Mesendoderm (in vitro differentiated cells): ENCODE measurements around the gene AKR1C4. TPM values are rescaled to one million over a fixed set of nuclear protein-coding genes. Genes with fewer than 3 reads are reported as not detected.

Experiments used
- DNase-seq: peaks from one replicate; pipeline ENCODE4 v3.0.0; 2013
- H2AK5ac ChIP-seq: 2 replicates; pipeline ENCODE4 v1.6.1; 2013; ENCODE audit warnings: low read length, inconsistent platforms
- H2BK120ac ChIP-seq: 2 replicates; pipeline ENCODE4 v1.6.1; 2013; ENCODE audit warnings: low read depth, mild to moderate bottlenecking, low read length, moderate library complexity, mixed read lengths
- H2BK15ac ChIP-seq: replicated peaks from 2 replicates; pipeline ENCODE4 v1.6.1; 2013; ENCODE audit warnings: low read depth, mild to moderate bottlenecking, moderate library complexity
- H2BK5ac ChIP-seq: 2 replicates; pipeline ENCODE4 v1.6.1; 2013; ENCODE audit warnings: low read length, inconsistent platforms
- H3K18ac ChIP-seq: 2 replicates; pipeline ENCODE4 v1.6.1; 2013; ENCODE audit warnings: mild to moderate bottlenecking, low read length, mixed read lengths
- H3K23ac ChIP-seq: one replicate; pipeline ENCODE4 v1.6.1; 2013; ENCODE audit warnings: low read length
- H3K27ac ChIP-seq: 2 replicates; pipeline ENCODE4 v1.5.1; 2013; ENCODE audit warnings: low read depth, mild to moderate bottlenecking, inconsistent platforms, low read length, moderate library complexity
- H3K27me3 ChIP-seq: 2 replicates; pipeline ENCODE4 v1.6.1; 2013; ENCODE audit warnings: low read length, control low read depth, mild to moderate bottlenecking, inconsistent platforms; ENCODE audit not compliant: insufficient read depth, poor library complexity
- H3K36me3 ChIP-seq: 2 replicates; pipeline ENCODE4 v1.6.1; 2013; ENCODE audit warnings: low read length, inconsistent platforms; ENCODE audit not compliant: control insufficient read depth, insufficient read depth
- H3K4ac ChIP-seq: one replicate; pipeline ENCODE4 v1.6.1; 2013; ENCODE audit warnings: low read depth, mild to moderate bottlenecking, low read length, moderate library complexity
- H3K4me1 ChIP-seq: 2 replicates; pipeline ENCODE4 v1.6.1; 2013; ENCODE audit warnings: low read depth, low read length, inconsistent platforms; ENCODE audit not compliant: control insufficient read depth
- H3K4me2 ChIP-seq: 2 replicates; pipeline ENCODE4 v1.6.1; 2013; ENCODE audit warnings: low read length
- H3K4me3 ChIP-seq: 2 replicates; pipeline ENCODE4 v1.5.1; 2013; ENCODE audit warnings: mild to moderate bottlenecking, low read length
- H3K56ac ChIP-seq: one replicate; pipeline ENCODE4 v1.6.1; 2013; ENCODE audit warnings: low read length
- H3K79me1 ChIP-seq: 2 replicates; pipeline ENCODE4 v1.6.1; 2013; ENCODE audit warnings: low read length, inconsistent platforms
- H3K79me2 ChIP-seq: 2 replicates; pipeline ENCODE4 v1.6.1; 2013; ENCODE audit warnings: mild to moderate bottlenecking, low read length; ENCODE audit not compliant: control insufficient read depth, insufficient read depth
- H3K9ac ChIP-seq: 2 replicates; pipeline ENCODE4 v1.6.1; 2013; ENCODE audit warnings: low read length, inconsistent platforms
- H4K5ac ChIP-seq: one replicate; pipeline ENCODE4 v1.6.1; 2013; ENCODE audit warnings: low read length
- H4K8ac ChIP-seq: one replicate; pipeline ENCODE4 v1.6.1; 2013; ENCODE audit warnings: low read depth, mild to moderate bottlenecking, control low read depth, low read length, moderate library complexity
- WGBS: extraction: QIAGEN DNeasy Blood & Tissue Kit; methylation state at CpG from one replicate; pipeline ENCODE4 v1.1.7; 2013; ENCODE audit warnings: low lambda C conversion rate, missing lambda C conversion rate; ENCODE audit not compliant: insufficient coverage; ENCODE audit errors: extremely low coverage; 5-methylcytosine and 5-hydroxymethylcytosine counted together
- polyA plus RNA-seq, 2 experiments: library from polyadenylated mRNA; stranded (reverse); fragments of 200-250 nt; gene quantifications; one replicate each; pipeline ENCODE4 v1.2.3, GENCODE V29; 2013

Gene AKR1C4
- polyA plus RNA-seq (2013, experiment 1 of 2), result not detected
- polyA plus RNA-seq (2013, experiment 2 of 2), result not detected

DNA sequence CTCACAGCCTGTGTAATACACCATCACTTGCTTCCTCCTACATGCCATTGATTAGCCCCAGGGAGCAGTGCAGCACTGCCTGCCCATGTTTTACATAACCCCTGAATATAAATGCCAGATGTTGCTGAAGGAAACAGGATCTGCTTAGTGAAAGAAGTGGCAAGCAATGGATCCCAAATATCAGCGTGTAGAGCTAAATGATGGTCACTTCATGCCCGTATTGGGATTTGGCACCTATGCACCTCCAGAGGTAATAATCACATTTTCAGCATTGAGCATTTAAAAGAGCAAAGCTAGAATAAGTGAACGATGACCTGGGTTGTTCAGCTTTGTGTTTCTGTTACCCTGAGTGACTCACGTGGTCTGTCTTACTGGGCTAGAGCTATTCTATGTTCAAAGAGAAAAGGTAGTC is at the start of gene AKR1C4:
Gene AKR1C4 (plus strand): TSS at position 136 of the 412 bp plus-strand sequence. CDS start 31 bp downstream, at position 167.
- WGBS, result no CpG with 5 or more reads among the region's 4 CpGs
- H3K18ac ChIP-seq, result no peak within 1 kb of the TSS
- H3K4ac ChIP-seq, result no peak within 1 kb of the TSS
- DNase-seq, result no peak
- H3K9ac ChIP-seq, result no peak within 1 kb of the TSS
- H3K23ac ChIP-seq, result no peak within 1 kb of the TSS
- no peak within 1 kb of the TSS for H3K56ac ChIP-seq
- H3K27ac ChIP-seq, result no peak within 1 kb of the TSS
- H4K5ac ChIP-seq, result no peak within 1 kb of the TSS
- H3K79me2 ChIP-seq, result no peaks in the 10 kb centered on the region
- H2BK15ac ChIP-seq, result no peak within 1 kb of the TSS
- no peak within 1 kb of the TSS for H2AK5ac ChIP-seq
- H4K8ac ChIP-seq, result no peak within 1 kb of the TSS
- H2BK120ac ChIP-seq, result no peak within 1 kb of the TSS
- H3K27me3 ChIP-seq, result no peaks in the 10 kb centered on the region
- H3K4me1 ChIP-seq, result no peaks in the 10 kb centered on the region
- H3K36me3 ChIP-seq, result no peaks in the 10 kb centered on the region
- H2BK5ac ChIP-seq, result no peak within 1 kb of the TSS
- no peak within 1 kb of the TSS for H3K4me2 ChIP-seq
- no peaks in the 10 kb centered on the region for H3K79me1 ChIP-seq
- H3K4me3 ChIP-seq, result no peak within 1 kb of the TSS

DNA sequence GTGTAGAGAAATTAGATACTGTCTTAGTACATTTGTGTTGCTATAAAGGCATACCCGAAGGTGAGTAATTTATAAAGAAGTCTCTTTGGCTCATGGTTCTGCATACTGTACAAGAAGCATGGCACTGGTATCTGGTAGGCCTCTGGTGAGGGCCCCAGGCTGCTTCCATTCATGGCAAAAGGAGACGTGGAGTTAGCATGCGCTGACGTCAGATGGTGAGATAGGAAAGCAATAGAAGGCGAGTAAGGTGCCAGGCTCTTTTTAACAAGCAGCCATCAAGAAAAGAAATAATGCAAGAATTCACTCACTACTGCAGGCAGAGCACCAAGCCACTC is 49.8 kb upstream of the AKR1C4 start:
- H2AK5ac ChIP-seq, result no peak overlapping the region
- DNase-seq, result no peak
- H3K9ac ChIP-seq, result no peak overlapping the region
- no peaks in the 10 kb centered on the region for H3K36me3 ChIP-seq
- no peak overlapping the region for H2BK5ac ChIP-seq
- no CpG with 5 or more reads among the region's 5 CpGs for WGBS
- no peak overlapping the region for H3K56ac ChIP-seq
- no peaks in the 10 kb centered on the region for H3K79me1 ChIP-seq
- H4K5ac ChIP-seq, result no peak overlapping the region
- H3K79me2 ChIP-seq, result no peaks in the 10 kb centered on the region
- no peak overlapping the region for H3K27ac ChIP-seq
- no peaks in the 10 kb centered on the region for H3K4me1 ChIP-seq
- no peak overlapping the region for H3K18ac ChIP-seq
- no peak overlapping the region for H3K23ac ChIP-seq
- H2BK120ac ChIP-seq, result no peak overlapping the region
- H3K4ac ChIP-seq, result no peak overlapping the region
- H3K4me3 ChIP-seq, result no peak overlapping the region
- H3K4me2 ChIP-seq, result no peak overlapping the region
- no peak overlapping the region for H2BK15ac ChIP-seq
- no peaks in the 10 kb centered on the region for H3K27me3 ChIP-seq
- no peak overlapping the region for H4K8ac ChIP-seq

DNA sequence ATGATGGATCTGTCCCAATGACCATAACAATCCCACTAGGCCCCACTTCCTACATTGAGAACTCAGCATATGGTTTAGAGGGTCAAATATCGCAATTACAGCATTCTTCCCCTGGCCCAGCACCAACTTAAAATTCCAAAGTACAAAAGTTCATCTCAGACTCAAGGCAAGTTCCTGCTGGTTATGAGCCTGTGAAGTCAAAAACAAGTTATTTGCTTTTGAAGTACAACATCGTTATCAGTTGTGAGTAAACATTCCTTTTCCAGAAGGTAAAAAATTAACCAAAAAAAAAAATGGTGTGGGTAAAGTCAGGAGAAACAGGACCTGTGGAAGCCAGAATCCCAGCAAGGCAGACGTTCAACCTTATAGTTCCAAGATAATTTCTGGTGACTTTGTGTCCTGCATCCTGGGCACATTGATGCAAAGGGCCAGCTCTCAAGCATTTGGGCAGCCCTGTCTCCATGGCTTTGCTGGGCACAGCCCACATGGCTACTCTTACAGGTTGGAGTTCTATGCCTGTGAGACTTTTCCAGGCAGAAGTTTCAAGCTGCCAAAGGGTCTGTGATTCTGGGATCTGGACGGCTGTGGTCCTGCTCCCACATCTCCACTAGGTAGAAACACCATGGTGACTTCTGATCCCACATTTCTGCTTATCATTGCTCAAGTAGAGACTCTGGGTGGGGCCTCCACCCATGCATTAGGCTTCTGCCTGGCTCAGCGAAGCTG is 49.2 kb upstream of the AKR1C4 start:
- no peak overlapping the region for H3K4me2 ChIP-seq
- H3K27me3 ChIP-seq, result no peaks in the 10 kb centered on the region
- no peak overlapping the region for H2AK5ac ChIP-seq
- H3K4ac ChIP-seq, result no peak overlapping the region
- H4K8ac ChIP-seq, result no peak overlapping the region
- DNase-seq, result no peak
- H3K23ac ChIP-seq, result no peak overlapping the region
- no peaks in the 10 kb centered on the region for H3K79me2 ChIP-seq
- no peaks in the 10 kb centered on the region for H3K36me3 ChIP-seq
- H3K27ac ChIP-seq, result no peak overlapping the region
- no peak overlapping the region for H3K18ac ChIP-seq
- WGBS, result no CpG with 5 or more reads among the region's 5 CpGs
- no peak overlapping the region for H3K4me3 ChIP-seq
- H4K5ac ChIP-seq, result no peak overlapping the region
- H3K4me1 ChIP-seq, result no peaks in the 10 kb centered on the region
- no peak overlapping the region for H2BK5ac ChIP-seq
- no peak overlapping the region for H3K56ac ChIP-seq
- H2BK120ac ChIP-seq, result no peak overlapping the region
- no peak overlapping the region for H3K9ac ChIP-seq
- H3K79me1 ChIP-seq, result no peaks in the 10 kb centered on the region
- H2BK15ac ChIP-seq, result no peak overlapping the region

DNA sequence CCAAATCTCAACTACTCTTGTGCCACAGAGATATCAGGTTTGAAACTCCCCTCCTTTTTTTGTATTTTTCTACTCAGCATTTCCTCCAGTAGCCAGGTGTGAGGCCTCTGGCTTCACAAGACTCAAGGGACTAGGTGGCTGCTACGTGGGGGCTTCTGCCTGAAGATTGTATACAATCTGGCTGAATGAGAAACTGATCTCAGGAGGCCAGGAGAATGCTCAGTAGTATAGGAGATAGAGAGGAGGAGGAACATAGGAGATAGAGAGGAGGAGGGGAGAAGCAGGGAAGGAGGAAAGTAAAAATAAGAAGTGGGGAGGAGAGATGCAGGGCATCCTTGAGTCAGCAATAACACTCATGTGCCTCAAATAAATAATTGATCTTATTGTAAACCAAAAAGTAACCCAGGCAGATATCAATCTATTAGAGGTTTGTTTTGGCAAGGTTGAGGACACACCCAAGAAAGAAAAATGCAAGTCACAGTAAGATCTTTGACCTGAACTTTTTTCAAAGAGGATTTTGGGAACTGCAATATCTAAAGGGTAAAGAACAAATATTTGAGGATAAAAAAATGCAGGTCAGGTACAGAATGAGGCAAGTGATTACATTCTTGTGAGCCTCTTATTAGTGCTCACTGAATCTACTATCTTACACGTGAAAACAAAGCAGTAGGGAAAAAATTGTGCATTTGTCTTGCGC is 48.5 kb upstream of the AKR1C4 start:
- WGBS, result no CpG with 5 or more reads among the region's 3 CpGs
- Histone ChIP-seq H3K79me1 (no peaks in the 10 kb centered on the region), H2AK5ac (no peak overlapping the region), H3K23ac (no peak overlapping the region), H3K18ac (no peak overlapping the region), H3K79me2 (no peaks in the 10 kb centered on the region), H3K27me3 (no peaks in the 10 kb centered on the region), H3K9ac (no peak overlapping the region), H2BK15ac (no peak overlapping the region), H3K4ac (no peak overlapping the region), H3K56ac (no peak overlapping the region), H3K4me3 (no peak overlapping the region), H2BK5ac (no peak overlapping the region), H4K5ac (no peak overlapping the region), H3K4me1 (no peaks in the 10 kb centered on the region), H3K4me2 (no peak overlapping the region), H3K27ac (no peak overlapping the region), H4K8ac (no peak overlapping the region), H3K36me3 (no peaks in the 10 kb centered on the region), H2BK120ac (no peak overlapping the region)
- DNase-seq, result no peak

DNA sequence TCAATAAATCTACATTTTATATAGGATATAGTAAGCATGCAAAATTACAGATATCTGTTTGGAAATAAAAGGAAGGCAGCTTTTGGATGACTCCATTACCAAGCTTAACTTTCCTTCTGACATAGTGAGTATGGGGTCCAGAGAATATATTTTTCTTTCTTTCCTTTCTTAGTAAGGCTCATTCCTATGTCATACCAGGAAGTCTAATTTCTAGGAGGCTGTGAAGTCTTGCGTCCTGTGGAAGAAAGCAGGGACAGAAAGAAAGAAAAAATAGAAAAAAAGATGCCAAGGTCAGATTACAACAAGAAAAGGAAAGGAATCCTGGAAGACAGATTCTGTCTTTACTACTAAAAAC is 48.0 kb upstream of the AKR1C4 start:
- Histone ChIP-seq H3K4me3 (no peak overlapping the region), H3K79me1 (no peaks in the 10 kb centered on the region), H3K9ac (no peak overlapping the region), H3K18ac (no peak overlapping the region), H3K36me3 (no peaks in the 10 kb centered on the region), H3K27ac (no peak overlapping the region), H2BK5ac (no peak overlapping the region), H3K27me3 (no peaks in the 10 kb centered on the region), H3K56ac (no peak overlapping the region), H2BK15ac (no peak overlapping the region), H3K23ac (no peak overlapping the region), H4K8ac (no peak overlapping the region), H3K4me2 (no peak overlapping the region), H3K79me2 (no peaks in the 10 kb centered on the region), H2AK5ac (no peak overlapping the region), H2BK120ac (no peak overlapping the region), H4K5ac (no peak overlapping the region), H3K4ac (no peak overlapping the region), H3K4me1 (no peaks in the 10 kb centered on the region)
- WGBS, result no CpG with 5 or more reads among the region's 1 CpG
- no peak for DNase-seq
